K562 (cell line): ENCODE measurements around the gene TIAM1. TPM values are rescaled to one million over a fixed set of nuclear protein-coding genes. Genes with fewer than 3 reads are reported as not detected.

Source experiments
- ATAC-seq: fragments of 200-7000 bp; cut with Tn5 transposase; 3 replicates; pipeline ENCODE4 v1.9.1; 2020; ENCODE audit warnings: moderate library complexity
- BruUV-seq: library from RNA; stranded (reverse); fragments of 400-500 nt; replicated peaks from 2 replicates; lab custom pipeline; 2021; lab: Mats Ljungman, UMichigan
- CTCF ChIA-PET: fragments of 300-600 bp; formaldehyde crosslinking; extraction: SDS; loops from one replicate; lab custom pipeline; 2021; ENCODE audit warnings: low intra/inter-chr PET ratio; lab: Yijun Ruan, JAX
- POLR2A ChIA-PET: fragments of 300-600, 350-650 bp; sonication (Branson Sonifier 250); formaldehyde crosslinking; extraction: SDS; loops from one replicate; lab custom pipeline; 2021; ENCODE audit warnings: antibody characterized with exemption, inconsistent platforms; lab: Yijun Ruan, JAX
- DNase-seq, 4 experiments: peaks; one replicate each; pipeline versions ENCODE4 v3.0.0 to v3.0.0-alpha.2; 2011 to 2018; ENCODE audit warnings: low spot score in 3 of 4, mixed read lengths in 3 of 4; ENCODE audit errors: extremely low read depth in 1 of 4
- FAIRE-seq: peaks from 2 replicates; lab custom pipeline; 2011; peaks lifted over from hg19 to GRCh38; lab: Jason Lieb, UNC
- H2AFZ ChIP-seq: 2 replicates; pipeline ENCODE4 v1.6.0; 2011; ENCODE audit warnings: low read depth, low read length, control low read depth, inconsistent platforms
- H3K27ac ChIP-seq: fragments of 200-600 bp; 3 replicates; pipeline ENCODE4 v1.8.0; 2011; ENCODE audit warnings: low read depth, mild to moderate bottlenecking, control low read depth, inconsistent platforms, low read length, moderate library complexity, mixed read lengths; ENCODE audit errors: extremely low read depth
- H3K27me3 ChIP-seq, 2 experiments: fragments of 300-600 bp in 1 of 2; 2 replicates in 1 of 2; 3 replicates in 1 of 2; pipeline versions ENCODE4 v1.6.0 to v1.8.0; 2011; ENCODE audit warnings: inconsistent platforms in 2 of 2, low read length in 2 of 2, mild to moderate bottlenecking in 1 of 2, mixed read lengths in 1 of 2, moderate library complexity in 1 of 2; ENCODE audit not compliant: control insufficient read depth in 2 of 2, insufficient read depth in 2 of 2
- H3K36me3 ChIP-seq: fragments of 300-600 bp; 3 replicates; pipeline ENCODE4 v1.8.0; 2011; ENCODE audit warnings: mild to moderate bottlenecking, low read length, inconsistent platforms; ENCODE audit not compliant: control insufficient read depth, insufficient read depth
- H3K4me1 ChIP-seq, 2 experiments: fragments of 200-600 bp in 1 of 2; replicated peaks in 1 of 2; 2 replicates in 1 of 2; 3 replicates in 1 of 2; pipeline versions ENCODE4 v1.5.1 to v1.8.0; 2011; ENCODE audit warnings: inconsistent platforms in 2 of 2, low read length in 2 of 2, mild to moderate bottlenecking in 1 of 2, mixed read lengths in 1 of 2, moderate library complexity in 1 of 2; ENCODE audit not compliant: control insufficient read depth in 2 of 2, insufficient read depth in 2 of 2
- H3K4me2 ChIP-seq: 2 replicates; pipeline ENCODE4 v1.6.1; 2011; ENCODE audit warnings: low read length, control low read depth, inconsistent platforms, mixed read lengths; ENCODE audit not compliant: insufficient read depth
- H3K4me3 ChIP-seq: fragments of 200-600 bp; sonication (generic), shearing (Covaris generic); 2 replicates; pipeline ENCODE4 v1.5.1; 2016; ENCODE audit warnings: control low read depth, inconsistent platforms
- H3K79me2 ChIP-seq: fragments of 200-600 bp; 3 replicates; pipeline ENCODE4 v1.8.0; 2011; ENCODE audit warnings: low read length, inconsistent platforms; ENCODE audit not compliant: control insufficient read depth, insufficient read depth
- H3K9ac ChIP-seq, 2 experiments: 2 replicates each; pipeline versions ENCODE4 v1.6.0 to v1.6.1; 2011; ENCODE audit warnings: low read depth in 2 of 2, low read length in 2 of 2, control low read depth in 1 of 2, inconsistent platforms in 1 of 2, mild to moderate bottlenecking in 1 of 2, mixed read lengths in 1 of 2; ENCODE audit not compliant: insufficient read depth in 1 of 2
- H3K9me1 ChIP-seq: one replicate; pipeline ENCODE4 v1.6.0; 2011; ENCODE audit warnings: inconsistent platforms, mild to moderate bottlenecking, low read length, moderate library complexity; ENCODE audit not compliant: control insufficient read depth, insufficient read depth
- H3K9me3 ChIP-seq: replicated peaks from 2 replicates; pipeline ENCODE4 v1.5.1; 2011; ENCODE audit warnings: low read depth, low read length, inconsistent platforms; ENCODE audit not compliant: control insufficient read depth, insufficient read depth
- H4K20me1 ChIP-seq: replicated peaks from 2 replicates; pipeline ENCODE4 v1.6.1; 2011; ENCODE audit warnings: low read length, inconsistent platforms, mixed read lengths; ENCODE audit not compliant: control insufficient read depth, insufficient read depth
- DNMT1 ChIP-seq: fragments of 450-650 bp; IDR thresholded peaks from 2 replicates; pipeline ENCODE4 v1.6.1; 2016; ENCODE audit warnings: antibody characterized with exemption, mild to moderate bottlenecking
- EZH2 ChIP-seq: IDR thresholded peaks from 2 replicates; pipeline ENCODE4 v1.6.1; 2012; ENCODE audit warnings: low read depth, mild to moderate bottlenecking, inconsistent platforms, low read length, borderline replicate concordance
- HNRNPK ChIP-seq: fragments of 200-400 bp; formaldehyde crosslinking; IDR thresholded peaks from one replicate; pipeline ENCODE4 v1.6.1; 2018; ENCODE audit warnings: mild to moderate bottlenecking, low read depth, low read length; ENCODE audit not compliant: poor library complexity, severe bottlenecking
- MEIS2 ChIP-seq: fragments of 450-650 bp; IDR thresholded peaks from 2 replicates; pipeline ENCODE4 v1.6.1; 2014; ENCODE audit warnings: mild to moderate bottlenecking; ENCODE audit not compliant: partially characterized antibody
- NEUROD1 ChIP-seq: fragments of 150-350 bp; IDR thresholded peaks from 2 replicates; pipeline ENCODE4 v1.6.1; 2014; ENCODE audit warnings: borderline replicate concordance, low read length, low read depth; ENCODE audit not compliant: partially characterized antibody
- PCBP1 ChIP-seq: fragments of 200-400 bp; formaldehyde crosslinking; IDR thresholded peaks from 2 replicates; pipeline ENCODE4 v1.6.1; 2018; ENCODE audit warnings: mild to moderate bottlenecking, low read depth, low read length; ENCODE audit not compliant: poor library complexity, severe bottlenecking
- YY1 ChIP-seq, 3 experiments: IDR thresholded peaks; 2 replicates each; pipeline ENCODE4 v1.6.1; 2011; ENCODE audit warnings: low read length in 2 of 3, mild to moderate bottlenecking in 2 of 3, moderate library complexity in 2 of 3, borderline replicate concordance in 1 of 3, control low read depth in 1 of 3, low read depth in 1 of 3; ENCODE audit not compliant: insufficient read depth in 3 of 3, insufficient replicate concordance in 2 of 3, control insufficient read depth in 1 of 3, insufficient read length in 1 of 3; ENCODE audit errors: extremely low read depth in 1 of 3
- ZNF175 ChIP-seq: fragments of 200-800 bp; sonication (Bioruptor generic); IDR thresholded peaks from 2 replicates; pipeline ENCODE4 v1.6.1; 2016; ENCODE audit warnings: low read depth, mild to moderate bottlenecking, missing genetic modification characterization, missing compliant biosample characterization
- WGBS: fragments of 100-300 bp; shearing (Covaris generic); methylation state at CpG from one replicate; pipeline ENCODE4 v1.1.6; 2016; ENCODE audit warnings: low coverage, mixed read lengths; ENCODE audit not compliant: insufficient coverage; ENCODE audit errors: missing lambda C conversion rate; 5-methylcytosine and 5-hydroxymethylcytosine counted together
- in situ Hi-C: fragments of 300-500 bp; cut with MboI; formaldehyde crosslinking; loops from 4 replicates; pipeline ENCODE4 v1.15.0; 2018; ENCODE audit warnings: inconsistent platforms, mixed read lengths
- intact Hi-C: fragments of 100-400 bp; cut with micrococcal nuclease; formaldehyde crosslinking; loops from 2 replicates; pipeline ENCODE4 v1.14.2; 2022
- polyA plus RNA-seq, 8 experiments: library from polyadenylated mRNA; depleted of rRNA in 4 of 8; stranded (reverse) in 5 of 8; unstranded in 3 of 8; fragments of >200 nt; fragmentation: Nextera tagmentation in 2 of 8; fragmentation: Illumina TruSeq in 1 of 8; extraction: Ambion mirVana in 2 of 8; extraction: Trizol in 1 of 8; gene quantifications; 2 replicates each; pipeline versions ENCODE4 v1.2.1 to v1.2.3, GENCODE V29; 2011 to 2014; ENCODE audit warnings: inconsistent platforms in 1 of 8, missing spikeins in 1 of 8
- total RNA-seq, 7 experiments: library from RNA; depleted of rRNA in 6 of 7; stranded (reverse); fragments of >200 nt in 6 of 7; fragmentation: Illumina TruSeq in 2 of 7; extraction: Trizol in 2 of 7; gene quantifications; 2 replicates each; pipeline versions ENCODE4 v1.2.1 to v1.2.3, GENCODE V29; 2011 to 2021; ENCODE audit warnings: low replicate concordance in 1 of 7
- TF ChIP-seq, protein P1 (sequence below), 3 experiments: IDR thresholded peaks in 2 of 3; conservative IDR thresholded peaks in 1 of 3; 2 replicates each; pipeline ENCODE4 v1.5.1; 2011 to 2012; ENCODE audit warnings: low read length in 3 of 3, mild to moderate bottlenecking in 3 of 3, control low read depth in 2 of 3, improper control_type of control experiment in 1 of 3, inconsistent platforms in 1 of 3, low read depth in 1 of 3, mixed read lengths in 1 of 3, moderate library complexity in 1 of 3; ENCODE audit not compliant: insufficient read depth in 2 of 3
- TF ChIP-seq, protein P2 (sequence below), 3 experiments: fragments of 200-800 bp in 1 of 3; sonication (Bioruptor generic) in 1 of 3; sonication (generic) in 1 of 3; formaldehyde crosslinking in 1 of 3; IDR thresholded peaks; 2 replicates each; pipeline versions ENCODE4 v1.6.1 to v1.8.0; 2016 to 2022; ENCODE audit warnings: mild to moderate bottlenecking in 2 of 3, missing compliant biosample characterization in 2 of 3, missing genetic modification characterization in 2 of 3, missing genetic modification reagents in 1 of 3

TIAM1 gene
- total and polyA plus RNA-seq, 9 of the 15 experiments (the other 6 are each of a cell fraction or from before 2014, with no cell fraction given) = 0.11 TPM; not detected in 8

DNA sequence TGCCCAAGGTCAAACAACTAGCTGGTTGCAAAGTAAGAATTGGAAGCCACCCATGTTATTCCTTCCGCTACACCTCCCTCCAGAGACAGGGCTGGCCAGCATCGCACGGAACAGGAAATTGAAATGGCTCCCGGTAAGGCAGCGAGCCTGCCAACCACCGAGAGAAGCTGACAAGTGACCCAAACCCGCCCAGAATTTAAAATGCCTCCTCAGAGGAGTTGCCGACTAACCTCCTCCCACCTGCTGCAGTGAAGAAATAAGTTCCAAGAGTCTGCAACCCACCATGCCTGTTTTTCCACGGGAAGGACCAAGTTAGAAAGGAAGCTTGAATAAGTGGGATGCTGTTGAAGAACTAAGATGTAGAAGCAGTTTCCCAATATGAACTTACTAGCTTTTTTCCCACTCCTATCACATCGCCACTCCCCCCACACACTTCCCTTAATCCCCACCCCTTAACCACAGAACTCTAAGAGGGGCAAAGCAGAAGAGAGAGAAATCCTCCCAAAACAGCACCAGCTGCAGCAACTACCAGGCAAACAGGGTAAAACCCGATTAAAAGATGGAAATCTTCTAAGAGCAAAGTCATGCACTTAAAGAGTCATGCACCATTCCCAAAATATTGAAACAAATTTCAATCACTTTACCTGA is 78.6 kb downstream of the TIAM1 start:
- in situ Hi-C loops (no loop called here), intact Hi-C loops (no loop called here)
- Histone ChIP-seq H3K9me1 (no peaks in the 10 kb centered on the region), H3K4me1 (no peaks in the 10 kb centered on the region; a peak in 1 of 5 replicates), H3K9ac (no peak overlapping the region), H4K20me1 (no peaks in the 10 kb centered on the region), H3K79me2 (no peaks in the 10 kb centered on the region), H3K4me3 (no peak overlapping the region), H3K4me2 (no peak overlapping the region), H3K9me3 (no peaks in the 10 kb centered on the region), H2AFZ (no peak overlapping the region), H3K27me3 (peaks cover 10 to 18% of the 10 kb centered on the region in 2 experiments; a peak in 3 of 5 replicates), H3K27ac (no peak overlapping the region), H3K36me3 (no peaks in the 10 kb centered on the region)
- no TSS peak for BruUV-seq
- no peak for TF ChIP-seq EZH2
- TF ChIP-seq DNMT1 = no peak
- TF ChIP-seq HNRNPK = no peak
- TF ChIP-seq ZNF175 = no peak
- no peak for TF ChIP-seq MEIS2
- no peak for ATAC-seq
- WGBS = under 1% methylated on average over 11 of the region's 11 CpGs
- POLR2A ChIA-PET = interaction anchor here (1.0 kb wide), 1 partner anchor 12 kb away, joined by 3 read pairs; no protein-coding TSS in a partner anchor
- FAIRE-seq = no peak
- CTCF ChIA-PET = no interaction called here
- no peak for DNase-seq

DNA sequence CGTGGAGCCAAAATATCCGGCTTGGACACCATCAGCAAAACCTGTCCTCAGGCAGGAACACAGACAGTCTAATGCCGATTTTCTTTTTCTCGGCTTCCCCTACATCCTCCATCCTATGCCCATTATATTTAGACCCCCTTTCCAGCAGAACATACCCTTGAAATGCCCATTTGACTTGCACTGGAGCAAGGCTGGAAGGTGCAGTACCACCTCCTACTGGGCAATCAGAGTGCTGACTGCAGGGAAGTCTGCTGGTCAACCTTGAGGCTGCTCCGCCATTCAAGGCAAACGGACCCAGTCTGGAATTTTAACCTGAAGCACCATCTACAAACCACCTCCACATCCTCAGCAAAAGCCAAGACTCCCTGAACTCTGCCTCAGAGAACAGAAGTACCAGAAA is 79.5 kb downstream of the TIAM1 start:
- WGBS = 1% methylated on average over 6 of the region's 6 CpGs
- Histone ChIP-seq H3K79me2 (no peaks in the 10 kb centered on the region), H3K4me3 (no peak overlapping the region), H3K9me3 (no peaks in the 10 kb centered on the region), H3K9me1 (no peaks in the 10 kb centered on the region), H3K4me2 (no peak overlapping the region), H2AFZ (no peak overlapping the region), H3K9ac (no peak overlapping the region), H4K20me1 (no peaks in the 10 kb centered on the region), H3K4me1 (no peaks in the 10 kb centered on the region; a peak in 1 of 5 replicates), H3K27me3 (peaks cover 7 to 18% of the 10 kb centered on the region in 2 experiments; a peak in 3 of 5 replicates), H3K36me3 (no peaks in the 10 kb centered on the region), H3K27ac (no peak overlapping the region)
- BruUV-seq = no TSS peak
- in situ Hi-C loops (no loop called here), intact Hi-C loops (no loop called here)
- CTCF ChIA-PET = no interaction called here
- DNase-seq (no peak), FAIRE-seq (no peak), ATAC-seq (peak; percentile 40; the same call in 1 of the 3 replicates)
- POLR2A ChIA-PET = no interaction called here
- TF ChIP-seq, protein P1, sequence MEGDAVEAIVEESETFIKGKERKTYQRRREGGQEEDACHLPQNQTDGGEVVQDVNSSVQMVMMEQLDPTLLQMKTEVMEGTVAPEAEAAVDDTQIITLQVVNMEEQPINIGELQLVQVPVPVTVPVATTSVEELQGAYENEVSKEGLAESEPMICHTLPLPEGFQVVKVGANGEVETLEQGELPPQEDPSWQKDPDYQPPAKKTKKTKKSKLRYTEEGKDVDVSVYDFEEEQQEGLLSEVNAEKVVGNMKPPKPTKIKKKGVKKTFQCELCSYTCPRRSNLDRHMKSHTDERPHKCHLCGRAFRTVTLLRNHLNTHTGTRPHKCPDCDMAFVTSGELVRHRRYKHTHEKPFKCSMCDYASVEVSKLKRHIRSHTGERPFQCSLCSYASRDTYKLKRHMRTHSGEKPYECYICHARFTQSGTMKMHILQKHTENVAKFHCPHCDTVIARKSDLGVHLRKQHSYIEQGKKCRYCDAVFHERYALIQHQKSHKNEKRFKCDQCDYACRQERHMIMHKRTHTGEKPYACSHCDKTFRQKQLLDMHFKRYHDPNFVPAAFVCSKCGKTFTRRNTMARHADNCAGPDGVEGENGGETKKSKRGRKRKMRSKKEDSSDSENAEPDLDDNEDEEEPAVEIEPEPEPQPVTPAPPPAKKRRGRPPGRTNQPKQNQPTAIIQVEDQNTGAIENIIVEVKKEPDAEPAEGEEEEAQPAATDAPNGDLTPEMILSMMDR (IDR thresholded peaks at IDR 0.05 in 2 of 3, conservative IDR thresholded peaks at IDR 0.05 in 1 of 3; ENCODE audit: insufficient read depth in 2 of 3, low read depth in 1 of 3, low read length in 3 of 3) = peak in 2 of 3 experiments; percentile 10 to 32; a peak in 1 of 6 replicates
- TF ChIP-seq PCBP1 = no peak
- TF ChIP-seq, protein P2, sequence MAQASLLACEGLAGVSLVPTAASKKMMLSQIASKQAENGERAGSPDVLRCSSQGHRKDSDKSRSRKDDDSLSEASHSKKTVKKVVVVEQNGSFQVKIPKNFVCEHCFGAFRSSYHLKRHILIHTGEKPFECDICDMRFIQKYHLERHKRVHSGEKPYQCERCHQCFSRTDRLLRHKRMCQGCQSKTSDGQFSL (CRISPR knock-in tag; IDR thresholded peaks at IDR 0.05) = no peak
- TF ChIP-seq, protein P2 (tag; IDR thresholded peaks at IDR 0.05) = no peak
- TF ChIP-seq YY1 (IDR thresholded peaks at IDR 0.05; ENCODE audit: borderline replicate concordance in 1 of 3, control insufficient read depth in 1 of 3, extremely low read depth in 1 of 3, insufficient read depth in 3 of 3, insufficient read length in 1 of 3, insufficient replicate concordance in 2 of 3, low read depth in 1 of 3, low read length in 2 of 3) = no peak
- TF ChIP-seq NEUROD1 = no peak
